Fibroblast of skin of abdomen (primary cell): Measurements from ENCODE around the gene NEUROD4.

ENCODE experiments used
- DNase-seq: peaks from one replicate; pipeline ENCODE4 v3.0.0-alpha.2; 2013

NEUROD4 gene

GRCh38 chr12:54998958-54999510 lies 20.7 kb upstream of the NEUROD4 start:
- no peak for DNase-seq

GRCh38 chr12:55001198-55001868 lies 18.4 kb upstream of the NEUROD4 start:
- DNase-seq, result no peak

DNA sequence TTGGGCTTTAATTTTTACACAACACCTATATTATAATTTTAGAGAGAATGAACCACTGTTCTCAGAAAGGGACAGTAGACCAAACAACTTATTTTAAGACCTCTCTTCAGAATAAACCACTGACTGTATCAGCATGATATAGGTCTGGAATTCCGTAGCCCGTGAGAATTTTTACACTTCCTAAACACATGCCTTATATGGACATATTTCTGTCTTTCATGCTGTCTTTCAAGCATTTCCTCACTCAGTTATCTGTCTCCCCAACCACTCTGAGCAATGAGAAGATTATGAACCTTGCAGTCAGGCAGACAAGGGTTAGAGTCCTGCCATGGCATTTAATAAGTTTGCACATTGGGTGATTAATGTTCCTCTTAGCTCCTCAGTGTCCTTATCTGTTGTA lies 17.4 kb upstream of the NEUROD4 start:
- no peak for DNase-seq

DNA sequence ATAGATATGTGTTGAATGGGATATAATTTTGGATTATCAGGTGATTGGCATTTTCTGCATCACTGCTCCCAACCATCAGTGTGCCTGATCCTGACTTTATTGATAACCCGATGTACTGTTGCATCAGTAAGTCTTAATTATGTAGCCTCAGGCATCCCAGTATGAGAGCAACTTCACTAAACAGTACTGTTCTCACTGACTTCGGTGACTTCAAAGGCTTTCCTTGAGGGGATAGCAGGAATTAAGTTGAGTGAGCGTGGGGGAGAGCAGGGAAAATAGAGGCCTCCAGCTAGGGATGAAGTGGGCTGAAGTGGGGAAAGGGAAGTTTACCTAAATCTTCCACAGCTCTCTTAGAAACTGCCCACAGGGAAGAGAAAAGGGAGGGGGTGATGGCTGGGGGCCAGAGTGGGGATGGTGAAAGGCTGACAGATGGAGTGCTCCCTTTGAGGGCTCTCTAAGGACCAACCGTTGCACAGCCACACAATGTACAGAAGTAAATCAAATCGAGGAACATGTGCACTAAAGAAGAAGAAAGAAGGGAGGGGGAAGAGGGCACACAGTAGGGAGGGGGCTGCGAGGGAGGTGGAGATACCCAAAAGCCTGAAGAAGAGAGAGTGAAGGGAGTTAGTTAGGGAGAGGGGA lies 10.7 kb upstream of the NEUROD4 start:
- no peak for DNase-seq

DNA sequence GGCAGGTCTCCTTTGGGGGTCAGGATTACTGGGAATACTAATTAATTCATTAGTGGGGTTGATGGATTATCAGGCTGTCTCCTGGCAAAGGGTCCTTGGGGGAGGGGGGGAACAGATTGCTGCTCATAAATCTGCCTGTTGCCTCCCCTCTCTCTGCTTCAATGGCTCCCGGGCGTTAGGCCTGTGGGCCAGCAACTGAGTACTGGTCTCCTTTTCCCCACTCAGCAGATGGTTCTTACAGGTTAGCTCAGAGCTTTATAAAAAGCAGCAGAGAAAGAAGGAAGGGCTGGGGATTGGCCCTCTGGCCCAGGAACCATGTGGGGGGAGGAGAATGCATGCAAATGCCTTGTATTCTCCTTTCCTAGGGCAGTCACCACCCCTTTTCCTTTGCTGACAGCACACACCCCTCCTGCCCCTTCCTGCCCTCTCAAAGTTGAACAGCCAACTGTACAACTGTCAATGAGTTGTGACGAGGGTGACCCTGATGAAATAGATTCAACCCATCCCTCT lies 2.3 kb upstream of the NEUROD4 start:
- DNase-seq, result no peak

- no peak for DNase-seq
Measured at GRCh38 chr12:55024575-55024974, 4.8 kb downstream of the NEUROD4 start.

GRCh38 chr12:55025508-55025907 lies 5.7 kb downstream of the NEUROD4 start:
- no peak for DNase-seq

DNA sequence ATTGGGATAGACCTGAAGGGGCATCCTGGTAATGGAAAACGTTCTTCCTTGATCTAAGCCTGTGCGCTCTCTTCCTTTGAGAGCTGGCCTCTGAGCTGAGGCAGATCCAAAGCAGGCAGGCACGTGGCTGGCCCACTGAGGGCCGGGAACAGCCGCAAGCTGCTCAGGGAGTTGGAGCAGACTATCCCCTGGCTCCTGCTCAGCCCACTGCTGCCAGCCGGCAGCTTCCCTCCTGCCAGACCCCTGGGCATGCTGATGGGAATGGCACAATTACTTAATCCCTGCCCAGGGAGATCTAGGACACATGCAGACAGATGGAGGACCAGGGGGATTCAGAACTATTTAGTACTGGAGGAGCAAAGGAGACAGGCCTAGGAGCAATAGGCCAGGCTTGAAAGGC lies 14.4 kb downstream of the NEUROD4 start:
- DNase-seq, result no peak

DNA sequence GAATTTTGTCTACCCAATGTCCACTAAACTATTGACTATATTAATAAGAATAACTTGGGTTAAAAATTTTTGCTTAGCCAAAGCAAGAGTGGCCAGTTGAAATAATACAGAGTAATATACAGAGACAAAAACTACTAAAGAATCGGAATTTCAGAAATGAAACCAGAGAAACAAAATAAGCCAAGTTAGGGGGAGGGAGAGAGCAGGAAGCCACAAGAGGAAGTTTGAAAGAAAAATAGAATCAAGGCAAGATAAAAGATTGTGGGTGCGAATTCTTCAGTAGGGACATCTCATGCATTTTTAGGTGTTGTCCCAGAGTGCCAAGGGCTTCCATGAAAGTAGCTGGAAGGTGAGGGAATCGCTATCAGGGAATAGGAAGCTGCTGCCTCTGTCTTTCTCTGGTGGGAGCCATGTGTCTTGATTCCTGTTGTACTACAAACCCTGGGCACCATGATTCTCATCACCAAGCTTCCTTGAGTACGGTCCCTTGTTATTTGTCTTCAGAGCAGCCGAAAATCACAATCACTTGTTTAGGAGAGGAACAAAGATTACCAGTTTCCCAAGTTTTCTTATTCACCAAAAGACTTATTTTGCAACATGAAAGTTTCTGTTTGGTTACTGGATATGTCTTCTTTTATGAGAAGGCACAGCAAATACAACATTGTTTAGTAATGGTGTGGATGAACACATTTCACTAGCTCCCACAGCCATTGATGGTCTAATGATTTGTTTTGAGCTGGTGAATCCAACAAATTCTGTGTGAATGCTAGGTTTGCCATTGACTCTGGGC lies 16.7 kb downstream of the NEUROD4 start:
- DNase-seq, result no peak

- no peak for DNase-seq
Measured at GRCh38 chr12:55037351-55037987, 17.7 kb downstream of the NEUROD4 start.

- DNase-seq, result no peak
Measured at GRCh38 chr12:55039395-55040354, 19.9 kb downstream of the NEUROD4 start.

DNA sequence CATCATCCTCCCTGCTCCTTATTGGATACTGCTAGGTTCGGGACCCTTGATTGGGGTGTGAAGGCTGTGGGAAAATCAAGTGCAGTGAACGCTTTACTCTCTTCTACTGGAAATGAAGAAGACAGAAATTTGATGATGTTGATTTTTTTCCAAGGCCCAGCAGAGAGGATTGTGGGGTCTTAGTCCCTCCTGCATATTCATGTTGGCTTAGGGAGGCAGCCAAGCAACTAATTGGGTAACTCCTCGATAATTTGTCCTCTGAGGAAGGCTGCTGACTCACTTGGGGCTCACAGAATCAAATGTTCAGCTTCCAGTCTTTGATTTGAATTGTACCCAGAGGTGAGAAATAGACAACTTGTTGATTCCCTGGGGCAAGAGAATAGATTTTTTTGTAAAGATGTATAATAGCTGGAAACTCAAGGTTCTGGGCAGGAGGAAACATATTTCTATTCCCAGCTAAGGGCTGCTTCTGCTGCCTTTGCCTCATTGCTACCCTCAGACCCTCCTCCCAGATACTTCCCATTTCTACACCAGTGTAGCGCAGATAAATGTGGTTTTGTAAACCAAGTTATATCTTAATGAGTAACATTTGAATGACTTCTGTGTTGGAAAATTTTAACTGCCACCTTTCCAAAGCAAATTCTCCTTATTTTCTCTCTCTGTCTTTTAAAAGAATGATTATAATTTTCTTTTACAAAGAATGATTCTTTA lies 21.7 kb downstream of the NEUROD4 start:
- no peak for DNase-seq

DNA sequence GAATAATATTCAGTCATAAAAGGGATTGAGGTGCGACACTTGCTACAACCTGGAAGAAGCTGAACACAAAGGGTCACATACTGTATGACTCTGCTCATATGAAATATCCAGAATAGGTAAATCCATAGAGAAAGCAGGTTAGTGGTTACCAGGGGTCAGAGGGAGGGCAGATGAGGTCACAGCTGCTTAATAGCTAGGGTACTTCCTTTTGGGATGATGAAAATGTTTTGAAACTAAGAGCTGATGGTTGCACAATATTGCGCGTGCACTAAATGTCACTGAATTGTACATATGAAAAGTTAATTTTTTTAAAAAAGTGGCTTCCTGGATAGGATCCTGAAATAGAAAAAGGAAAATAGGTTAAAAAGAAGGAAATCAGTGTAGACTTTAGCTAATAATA lies 23.8 kb downstream of the NEUROD4 start:
- DNase-seq, result no peak

DNA sequence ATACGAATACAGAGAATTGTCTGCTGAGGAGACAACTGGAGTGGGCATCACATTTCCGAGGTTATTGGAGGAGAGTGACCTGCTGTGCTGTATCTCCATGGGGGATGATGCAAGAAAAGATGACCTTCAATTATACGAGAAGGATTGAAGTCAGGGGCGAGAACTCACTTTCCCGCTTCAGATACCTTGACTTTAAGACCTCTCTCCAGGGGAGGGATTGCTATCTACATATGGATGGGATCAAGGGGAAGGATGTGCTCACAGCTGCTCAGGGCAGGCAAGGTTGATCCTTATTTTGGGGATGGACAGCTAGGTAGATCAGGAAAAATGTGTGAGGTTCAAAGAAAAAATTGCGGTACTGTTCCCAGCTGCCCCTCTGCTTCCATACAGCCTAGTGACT lies 24.4 kb downstream of the NEUROD4 start:
- no peak for DNase-seq

GRCh38 chr12:55049676-55050075 lies 29.9 kb downstream of the NEUROD4 start:
- DNase-seq, result no peak

- no peak for DNase-seq
Measured at GRCh38 chr12:55051197-55051947, 31.6 kb downstream of the NEUROD4 start.

DNA sequence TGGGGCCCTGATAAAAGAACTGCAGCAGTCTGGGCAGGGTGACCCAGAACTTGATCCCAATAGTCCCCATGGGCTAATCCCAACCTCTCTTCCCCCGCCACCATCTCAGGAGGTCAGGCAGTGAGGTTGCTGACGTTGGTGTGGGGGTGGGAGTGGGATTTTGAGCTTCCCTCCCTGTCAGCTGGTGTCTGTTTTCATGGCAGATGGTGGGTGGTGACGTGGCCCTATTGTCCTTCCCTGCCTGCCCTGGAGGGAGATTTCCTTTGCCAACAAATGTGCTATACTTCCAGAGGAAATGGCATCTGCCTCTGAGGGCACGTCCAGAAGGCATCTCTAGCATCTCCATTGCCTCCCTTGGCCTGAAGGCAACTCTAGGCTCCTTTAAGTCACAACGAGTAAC lies 37.7 kb downstream of the NEUROD4 start:
- DNase-seq, result no peak

GRCh38 chr12:55058082-55058481 lies 38.3 kb downstream of the NEUROD4 start:
- no peak for DNase-seq

DNA sequence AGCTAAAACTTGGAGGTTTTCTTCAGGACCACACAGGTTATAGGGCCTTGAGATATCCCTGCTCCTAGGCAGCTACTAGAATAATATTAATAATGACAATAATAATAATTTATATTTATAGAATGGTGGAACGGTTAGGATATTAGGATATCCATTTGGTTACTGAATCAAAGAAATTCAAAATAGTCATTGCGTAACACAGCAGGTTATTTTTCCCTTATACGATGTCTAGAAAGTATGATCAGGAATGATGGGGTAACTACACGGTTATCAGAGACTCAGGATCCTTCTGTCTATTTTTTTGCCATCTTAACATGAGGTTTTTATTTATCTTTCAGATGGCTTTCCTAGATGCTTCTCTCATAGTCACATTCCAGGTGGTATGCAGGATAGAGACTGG lies 39.0 kb downstream of the NEUROD4 start:
- no peak for DNase-seq

GRCh38 chr12:55060470-55060869 lies 40.7 kb downstream of the NEUROD4 start:
- DNase-seq, result no peak
